Measurements from ENCODE around the gene F11.

DNA sequence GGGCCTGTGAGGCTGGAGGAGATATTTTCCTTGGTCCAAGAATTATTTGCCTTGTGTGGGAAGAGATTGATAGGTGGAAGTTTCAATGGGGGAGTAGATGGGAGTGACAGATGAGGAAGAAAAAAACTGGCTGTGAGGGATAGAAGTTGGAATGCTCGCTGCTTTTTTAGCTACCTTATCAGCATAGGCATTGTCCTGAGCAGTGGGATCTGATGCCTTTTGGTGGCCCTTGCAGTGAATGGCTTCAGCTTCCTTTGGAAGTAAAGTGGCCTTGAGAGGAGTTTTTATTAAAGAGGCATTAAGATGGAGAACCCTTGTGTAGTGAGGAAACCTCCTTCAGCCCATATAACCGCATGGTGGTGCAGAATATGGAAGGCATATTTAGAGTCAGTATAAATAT lies 22.7 kb upstream of the F11 start:
- TF ChIP-seq ARNTL (CRISPR knock-in tag; IDR thresholded peaks at IDR 0.05; ENCODE audit: borderline replicate concordance, low read depth): no peak
- no peak for TF ChIP-seq POU6F1 (CRISPR knock-in tag; IDR thresholded peaks at IDR 0.05; ENCODE audit: borderline replicate concordance, low read depth)
- TF ChIP-seq, protein P1, sequence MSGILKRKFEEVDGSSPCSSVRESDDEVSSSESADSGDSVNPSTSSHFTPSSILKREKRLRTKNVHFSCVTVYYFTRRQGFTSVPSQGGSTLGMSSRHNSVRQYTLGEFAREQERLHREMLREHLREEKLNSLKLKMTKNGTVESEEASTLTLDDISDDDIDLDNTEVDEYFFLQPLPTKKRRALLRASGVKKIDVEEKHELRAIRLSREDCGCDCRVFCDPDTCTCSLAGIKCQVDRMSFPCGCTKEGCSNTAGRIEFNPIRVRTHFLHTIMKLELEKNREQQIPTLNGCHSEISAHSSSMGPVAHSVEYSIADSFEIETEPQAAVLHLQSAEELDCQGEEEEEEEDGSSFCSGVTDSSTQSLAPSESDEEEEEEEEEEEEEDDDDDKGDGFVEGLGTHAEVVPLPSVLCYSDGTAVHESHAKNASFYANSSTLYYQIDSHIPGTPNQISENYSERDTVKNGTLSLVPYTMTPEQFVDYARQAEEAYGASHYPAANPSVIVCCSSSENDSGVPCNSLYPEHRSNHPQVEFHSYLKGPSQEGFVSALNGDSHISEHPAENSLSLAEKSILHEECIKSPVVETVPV (CRISPR knock-in tag; IDR thresholded peaks at IDR 0.05): no peak
- no peak for TF ChIP-seq ZFP30 (CRISPR knock-in tag; IDR thresholded peaks at IDR 0.05)
- TF ChIP-seq PPARA (CRISPR knock-in tag; IDR thresholded peaks at IDR 0.05; ENCODE audit: borderline replicate concordance): no peak
- TF ChIP-seq, protein P2, sequence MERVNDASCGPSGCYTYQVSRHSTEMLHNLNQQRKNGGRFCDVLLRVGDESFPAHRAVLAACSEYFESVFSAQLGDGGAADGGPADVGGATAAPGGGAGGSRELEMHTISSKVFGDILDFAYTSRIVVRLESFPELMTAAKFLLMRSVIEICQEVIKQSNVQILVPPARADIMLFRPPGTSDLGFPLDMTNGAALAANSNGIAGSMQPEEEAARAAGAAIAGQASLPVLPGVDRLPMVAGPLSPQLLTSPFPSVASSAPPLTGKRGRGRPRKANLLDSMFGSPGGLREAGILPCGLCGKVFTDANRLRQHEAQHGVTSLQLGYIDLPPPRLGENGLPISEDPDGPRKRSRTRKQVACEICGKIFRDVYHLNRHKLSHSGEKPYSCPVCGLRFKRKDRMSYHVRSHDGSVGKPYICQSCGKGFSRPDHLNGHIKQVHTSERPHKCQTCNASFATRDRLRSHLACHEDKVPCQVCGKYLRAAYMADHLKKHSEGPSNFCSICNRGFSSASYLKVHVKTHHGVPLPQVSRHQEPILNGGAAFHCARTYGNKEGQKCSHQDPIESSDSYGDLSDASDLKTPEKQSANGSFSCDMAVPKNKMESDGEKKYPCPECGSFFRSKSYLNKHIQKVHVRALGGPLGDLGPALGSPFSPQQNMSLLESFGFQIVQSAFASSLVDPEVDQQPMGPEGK (CRISPR knock-in tag; IDR thresholded peaks at IDR 0.05; ENCODE audit: borderline replicate concordance): no peak
- no peak for TF ChIP-seq TCF4 (CRISPR knock-in tag; IDR thresholded peaks at IDR 0.05; ENCODE audit: borderline replicate concordance)
- no peak for TF ChIP-seq ZNF8 (CRISPR knock-in tag; IDR thresholded peaks at IDR 0.05)
- no peak for TF ChIP-seq ZFP3 (CRISPR knock-in tag; IDR thresholded peaks at IDR 0.05)
- TF ChIP-seq RARB (CRISPR knock-in tag; IDR thresholded peaks at IDR 0.05): no peak
